PC-9 (cell line): Measurements from ENCODE around the gene HEATR3. TPM values are rescaled to one million over a fixed set of nuclear protein-coding genes. Genes with fewer than 3 reads are reported as not detected.

Source experiments
- BruUV-seq: library from RNA; stranded (reverse); fragments of 400-500 nt; replicated peaks from 2 replicates; lab custom pipeline; 2021; lab: Mats Ljungman, UMichigan
- CTCF ChIA-PET: fragments of 300-600 bp; sonication (Branson Sonifier 250); formaldehyde crosslinking; loops from one replicate; lab custom pipeline; 2022; ENCODE audit warnings: antibody characterized with exemption; lab: Charles Lee
- POLR2A ChIA-PET: fragments of 300-600 bp; sonication (Branson Sonifier 250); formaldehyde crosslinking; loops from one replicate; lab custom pipeline; 2022; ENCODE audit warnings: antibody characterized with exemption; ENCODE audit not compliant: unreplicated experiment; lab: Charles Lee
- DNase-seq, 2 experiments: peaks; one replicate each; pipeline versions ENCODE4 v3.0.0 to v3.0.0-alpha.2; 2015 to 2022; ENCODE audit warnings: mixed read lengths in 1 of 2
- H2AFZ ChIP-seq: fragments of 200-600 bp; sonication (generic); 2 replicates; pipeline ENCODE4 v1.8.1; 2017; ENCODE audit warnings: antibody characterized with exemption
- H3F3A ChIP-seq: fragments of 200-600 bp; sonication (generic); 2 replicates; pipeline ENCODE4 v1.8.1; 2017; ENCODE audit warnings: antibody characterized with exemption, mild to moderate bottlenecking, low read depth; ENCODE audit not compliant: insufficient read depth
- H3K27ac ChIP-seq: fragments of 200-600 bp; sonication (generic); 2 replicates; pipeline ENCODE4 v1.6.1; 2016; ENCODE audit warnings: mixed run types
- H3K27me3 ChIP-seq: fragments of 200-600 bp; sonication (generic); 2 replicates; pipeline ENCODE4 v1.6.1; 2016; ENCODE audit warnings: low read depth, mixed run types; ENCODE audit not compliant: insufficient read depth
- H3K36me3 ChIP-seq: fragments of 200-600 bp; sonication (generic); 2 replicates; pipeline ENCODE4 v1.6.1; 2016; ENCODE audit warnings: low read depth, mixed run types
- H3K4me1 ChIP-seq: fragments of 200-600 bp; sonication (generic); replicated peaks from 2 replicates; pipeline ENCODE4 v1.6.1; 2016; ENCODE audit warnings: mixed run types; ENCODE audit not compliant: insufficient read depth
- H3K4me2 ChIP-seq: fragments of 200-600 bp; sonication (generic); 2 replicates; pipeline ENCODE4 v1.6.1; 2017; ENCODE audit warnings: mixed run types
- H3K4me3 ChIP-seq: fragments of 200-600 bp; sonication (generic); 2 replicates; pipeline ENCODE4 v1.6.1; 2016; ENCODE audit warnings: mixed run types
- H3K79me2 ChIP-seq: fragments of 200-600 bp; sonication (generic); 2 replicates; pipeline ENCODE4 v1.6.1; 2017; ENCODE audit warnings: low read depth, mixed run types
- H3K9me2 ChIP-seq: fragments of 200-600 bp; sonication (generic); 2 replicates; pipeline ENCODE4 v1.8.1; 2017; ENCODE audit warnings: mild to moderate bottlenecking; ENCODE audit not compliant: insufficient read depth
- H3K9me3 ChIP-seq: fragments of 200-600 bp; sonication (generic); 2 replicates; pipeline ENCODE4 v1.8.1; 2016; ENCODE audit warnings: low read depth; ENCODE audit not compliant: insufficient read depth
- H4K20me1 ChIP-seq: fragments of 200-600 bp; sonication (generic); 2 replicates; pipeline ENCODE4 v1.8.1; 2017; ENCODE audit not compliant: insufficient read depth
- CTCF ChIP-seq: fragments of 200-600 bp; sonication (generic); conservative IDR thresholded peaks from 2 replicates; pipeline ENCODE4 v1.6.1; 2017; ENCODE audit warnings: mixed run types, antibody characterized with exemption, mild to moderate bottlenecking, moderate library complexity
- EZH2 ChIP-seq: fragments of 200-600 bp; sonication (generic); IDR thresholded peaks from 2 replicates; pipeline ENCODE4 v1.8.0; 2017; ENCODE audit warnings: antibody characterized with exemption, low read depth
- intact Hi-C: fragments of 100-400 bp; cut with micrococcal nuclease; formaldehyde crosslinking; loops from one replicate; pipeline ENCODE4 v1.10.0; 2022; ENCODE audit not compliant: unreplicated experiment
- total RNA-seq: library from RNA; stranded (reverse); gene quantifications from 2 replicates; pipeline ENCODE4 v1.2.3, GENCODE V29; 2021

The HEATR3 gene
- total RNA-seq, 1 experiment from 2014 or later = 14.3 TPM

- Histone ChIP-seq H3K4me2 (no peak overlapping the region), H3K4me1 (peaks cover 15% of the 10 kb centered on the region; the same call in 1 of the 2 replicates), H2AFZ (no peak overlapping the region), H3K27ac (no peak overlapping the region), H3F3A (0 out of 2 replicates have a peak, but pooled peaks cover 3% of the 10 kb centered on the region), H3K27me3 (no peaks in the 10 kb centered on the region), H3K36me3 (no peaks in the 10 kb centered on the region; the same call in 1 of the 2 replicates), H3K9me2 (no peaks in the 10 kb centered on the region), H3K4me3 (no peak overlapping the region), H4K20me1 (peaks cover 30% of the 10 kb centered on the region), H3K9me3 (no peaks in the 10 kb centered on the region), H3K79me2 (peaks cover 29% of the 10 kb centered on the region)
- TF ChIP-seq EZH2 = no peak
- TF ChIP-seq CTCF = no peak
- ChIA-PET POLR2A (no interaction called here), CTCF (no interaction called here)
- DNase-seq = no peak
- BruUV-seq = no TSS peak
- intact Hi-C loops = no loop called here
Observed at GRCh38 chr16:50069060-50069459, 3.3 kb downstream of the HEATR3 start.

GRCh38 chr16:50071075-50071671 is 5.4 kb downstream of the HEATR3 start:
- Histone ChIP-seq H3F3A (0 out of 2 replicates have a peak, but pooled peaks cover 3% of the 10 kb centered on the region), H3K4me1 (peaks cover 15% of the 10 kb centered on the region; the same call in 1 of the 2 replicates), H3K4me3 (no peak overlapping the region), H3K27me3 (no peaks in the 10 kb centered on the region), H4K20me1 (peaks cover 30% of the 10 kb centered on the region), H2AFZ (no peak overlapping the region), H3K9me3 (no peaks in the 10 kb centered on the region), H3K4me2 (no peak overlapping the region), H3K9me2 (no peaks in the 10 kb centered on the region), H3K79me2 (peaks cover 29% of the 10 kb centered on the region), H3K27ac (no peak overlapping the region), H3K36me3 (no peaks in the 10 kb centered on the region; the same call in 1 of the 2 replicates)
- CTCF ChIA-PET = no interaction called here
- no peak for TF ChIP-seq EZH2
- TF ChIP-seq CTCF = no peak
- no peak for DNase-seq
- POLR2A ChIA-PET = no interaction called here
- intact Hi-C loops = no loop called here
- BruUV-seq = no TSS peak

GRCh38 chr16:50072730-50073129 is 7.0 kb downstream of the HEATR3 start:
- BruUV-seq = no TSS peak
- Histone ChIP-seq H3K4me3 (no peak overlapping the region), H4K20me1 (peaks cover 18% of the 10 kb centered on the region), H3F3A (0 out of 2 replicates have a peak, but pooled peaks cover 3% of the 10 kb centered on the region), H3K4me1 (0 out of 2 replicates have a peak, but pooled peaks cover 4% of the 10 kb centered on the region), H3K4me2 (no peak overlapping the region), H3K27me3 (no peaks in the 10 kb centered on the region), H3K79me2 (peaks cover 16% of the 10 kb centered on the region), H2AFZ (no peak overlapping the region), H3K27ac (no peak overlapping the region), H3K36me3 (no peaks in the 10 kb centered on the region; the same call in 1 of the 2 replicates), H3K9me2 (no peaks in the 10 kb centered on the region), H3K9me3 (no peaks in the 10 kb centered on the region)
- TF ChIP-seq EZH2 (no peak), CTCF (no peak)
- intact Hi-C loops = no loop called here
- POLR2A ChIA-PET = no interaction called here
- CTCF ChIA-PET = no interaction called here
- no peak for DNase-seq
